NB4 (cell line): ENCODE results near the gene RECQL5.

ENCODE experiments used
- POLR2A ChIP-seq: IDR thresholded peaks from 2 replicates; pipeline ENCODE4 v1.6.1; 2011; ENCODE audit warnings: mild to moderate bottlenecking; ENCODE audit not compliant: insufficient read length; ENCODE audit errors: extremely low read depth
- TF ChIP-seq, protein P1 (sequence below): IDR thresholded peaks from one replicate; pipeline ENCODE4 v1.5.1; 2012; ENCODE audit warnings: low read depth, low read length

DNA sequence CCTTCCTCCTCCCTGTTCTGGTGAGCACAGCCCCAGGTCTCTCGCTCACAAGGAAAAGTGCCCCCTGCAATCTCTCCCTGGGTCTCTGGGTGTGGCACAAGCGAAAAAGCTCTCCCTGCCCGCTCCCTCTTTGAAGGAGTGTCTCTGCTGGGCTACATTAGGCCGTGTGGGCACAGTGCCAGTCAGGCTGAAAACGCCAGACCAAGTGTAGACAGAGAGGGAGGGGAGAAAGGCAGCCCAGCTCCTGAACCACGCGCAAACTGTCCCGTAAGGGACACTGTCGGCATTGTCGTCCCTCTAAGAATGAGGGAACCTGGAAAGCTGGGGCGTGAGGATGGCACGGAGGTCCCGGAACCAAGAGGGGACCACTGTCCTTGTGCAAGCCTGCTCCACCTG lies 29.8 kb downstream of the RECQL5 start:
- TF ChIP-seq, protein P1, sequence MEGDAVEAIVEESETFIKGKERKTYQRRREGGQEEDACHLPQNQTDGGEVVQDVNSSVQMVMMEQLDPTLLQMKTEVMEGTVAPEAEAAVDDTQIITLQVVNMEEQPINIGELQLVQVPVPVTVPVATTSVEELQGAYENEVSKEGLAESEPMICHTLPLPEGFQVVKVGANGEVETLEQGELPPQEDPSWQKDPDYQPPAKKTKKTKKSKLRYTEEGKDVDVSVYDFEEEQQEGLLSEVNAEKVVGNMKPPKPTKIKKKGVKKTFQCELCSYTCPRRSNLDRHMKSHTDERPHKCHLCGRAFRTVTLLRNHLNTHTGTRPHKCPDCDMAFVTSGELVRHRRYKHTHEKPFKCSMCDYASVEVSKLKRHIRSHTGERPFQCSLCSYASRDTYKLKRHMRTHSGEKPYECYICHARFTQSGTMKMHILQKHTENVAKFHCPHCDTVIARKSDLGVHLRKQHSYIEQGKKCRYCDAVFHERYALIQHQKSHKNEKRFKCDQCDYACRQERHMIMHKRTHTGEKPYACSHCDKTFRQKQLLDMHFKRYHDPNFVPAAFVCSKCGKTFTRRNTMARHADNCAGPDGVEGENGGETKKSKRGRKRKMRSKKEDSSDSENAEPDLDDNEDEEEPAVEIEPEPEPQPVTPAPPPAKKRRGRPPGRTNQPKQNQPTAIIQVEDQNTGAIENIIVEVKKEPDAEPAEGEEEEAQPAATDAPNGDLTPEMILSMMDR, result no peak
- TF ChIP-seq POLR2A, result no peak
